Left ventricle myocardium inferior (tissue), 1 donor: Measurements from ENCODE around the gene TTYH2. TPM values are rescaled to one million over a fixed set of nuclear protein-coding genes. Genes with fewer than 3 reads are reported as not detected.
A peak's percentile ranks its signal among the peaks of the same experiment; 100 is the strongest.

ENCODE experiments used
- DNase-seq: peaks from one replicate; pipeline ENCODE4 v3.0.0-alpha.2; 2020
- H3K27ac ChIP-seq: fragments of 200-600 bp; replicated peaks from 2 replicates; pipeline ENCODE4 v1.8.0; 2021
- H3K27me3 ChIP-seq: fragments of 200-600 bp; 2 replicates; pipeline ENCODE4 v1.8.0; 2021; ENCODE audit warnings: low read depth
- H3K36me3 ChIP-seq: fragments of 200-600 bp; 2 replicates; pipeline ENCODE4 v1.8.0; 2021
- H3K4me1 ChIP-seq: fragments of 200-600 bp; 2 replicates; pipeline ENCODE4 v1.8.0; 2021
- H3K4me3 ChIP-seq: fragments of 200-600 bp; 2 replicates; pipeline ENCODE4 v1.8.0; 2021; ENCODE audit warnings: mild to moderate bottlenecking, moderate library complexity
- H3K9me3 ChIP-seq: fragments of 200-600 bp; replicated peaks from 2 replicates; pipeline ENCODE4 v1.8.0; 2021
- intact Hi-C: fragments of 100-400 bp; cut with micrococcal nuclease; formaldehyde crosslinking; loops from one replicate; pipeline ENCODE4 v1.11.0; 2022
- total RNA-seq: library from RNA; stranded (reverse); fragmentation: NEBNext Ultra II Directional; extraction: Animal tissue kit (Norgen Biotek cat#: 25700); gene quantifications from one replicate; pipeline ENCODE4 v1.2.1, GENCODE V29; 2021
- TF ChIP-seq, protein P1 (sequence below): fragments of 200-600 bp; IDR thresholded peaks from 2 replicates; pipeline ENCODE4 v1.8.0; 2021; ENCODE audit warnings: antibody characterized with exemption, mild to moderate bottlenecking, borderline replicate concordance
- donor health status: DM: no; HTN: yes; CAD: no; lungs with severe emphysema.

The TTYH2 gene
- total RNA-seq, 1 donor from 2014 or later, result 28.1 TPM

DNA sequence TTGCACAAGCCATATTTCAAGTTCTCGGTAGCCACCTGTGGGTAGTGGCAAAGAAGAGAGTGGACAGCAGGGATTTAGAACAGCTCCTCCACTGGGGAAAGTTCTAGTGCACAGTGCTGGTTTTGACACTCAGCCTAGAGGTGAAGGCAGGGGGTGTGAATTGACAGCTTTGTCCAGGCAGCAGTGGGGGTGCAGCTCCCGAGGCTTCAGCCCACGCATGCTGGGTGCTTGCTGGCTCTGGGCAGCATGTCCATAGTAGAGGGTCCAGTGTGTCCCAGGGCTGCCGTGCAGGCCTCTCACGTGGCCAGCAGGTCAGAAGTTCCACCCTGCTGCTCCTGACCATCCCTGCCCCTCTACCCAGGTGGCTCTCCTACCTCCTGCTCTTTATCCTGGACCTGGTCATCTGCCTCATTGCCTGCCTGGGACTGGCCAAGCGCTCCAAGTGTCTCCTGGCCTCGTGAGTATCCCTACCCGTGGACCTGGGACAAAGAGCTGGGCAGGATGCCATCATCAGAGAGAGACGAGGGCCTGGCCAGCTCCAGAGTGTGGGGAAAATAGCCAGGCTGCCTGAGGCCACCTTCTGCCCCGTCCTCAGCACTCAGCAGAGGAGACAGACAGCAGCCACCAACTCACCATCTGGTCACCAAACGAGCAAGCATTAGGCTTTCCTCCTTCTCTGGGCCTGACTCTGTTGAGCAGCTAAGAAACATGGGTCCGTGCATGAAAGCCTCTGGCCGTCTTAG, 29.8 kb downstream of the TTYH2 start:
- no peak overlapping the region for H3K4me3 ChIP-seq
- no peaks in the 10 kb centered on the region for H3K27me3 ChIP-seq
- peak; percentile 75 for DNase-seq
- H3K36me3 ChIP-seq, result peaks cover 15% of the 10 kb centered on the region
- no peaks in the 10 kb centered on the region for H3K9me3 ChIP-seq
- peaks cover 61% of the 10 kb centered on the region for H3K4me1 ChIP-seq
- TF ChIP-seq, protein P1, sequence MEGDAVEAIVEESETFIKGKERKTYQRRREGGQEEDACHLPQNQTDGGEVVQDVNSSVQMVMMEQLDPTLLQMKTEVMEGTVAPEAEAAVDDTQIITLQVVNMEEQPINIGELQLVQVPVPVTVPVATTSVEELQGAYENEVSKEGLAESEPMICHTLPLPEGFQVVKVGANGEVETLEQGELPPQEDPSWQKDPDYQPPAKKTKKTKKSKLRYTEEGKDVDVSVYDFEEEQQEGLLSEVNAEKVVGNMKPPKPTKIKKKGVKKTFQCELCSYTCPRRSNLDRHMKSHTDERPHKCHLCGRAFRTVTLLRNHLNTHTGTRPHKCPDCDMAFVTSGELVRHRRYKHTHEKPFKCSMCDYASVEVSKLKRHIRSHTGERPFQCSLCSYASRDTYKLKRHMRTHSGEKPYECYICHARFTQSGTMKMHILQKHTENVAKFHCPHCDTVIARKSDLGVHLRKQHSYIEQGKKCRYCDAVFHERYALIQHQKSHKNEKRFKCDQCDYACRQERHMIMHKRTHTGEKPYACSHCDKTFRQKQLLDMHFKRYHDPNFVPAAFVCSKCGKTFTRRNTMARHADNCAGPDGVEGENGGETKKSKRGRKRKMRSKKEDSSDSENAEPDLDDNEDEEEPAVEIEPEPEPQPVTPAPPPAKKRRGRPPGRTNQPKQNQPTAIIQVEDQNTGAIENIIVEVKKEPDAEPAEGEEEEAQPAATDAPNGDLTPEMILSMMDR, result no peak
- intact Hi-C loops, result no loop called here
- H3K27ac ChIP-seq, result peak overlapping the region; percentile 78

DNA sequence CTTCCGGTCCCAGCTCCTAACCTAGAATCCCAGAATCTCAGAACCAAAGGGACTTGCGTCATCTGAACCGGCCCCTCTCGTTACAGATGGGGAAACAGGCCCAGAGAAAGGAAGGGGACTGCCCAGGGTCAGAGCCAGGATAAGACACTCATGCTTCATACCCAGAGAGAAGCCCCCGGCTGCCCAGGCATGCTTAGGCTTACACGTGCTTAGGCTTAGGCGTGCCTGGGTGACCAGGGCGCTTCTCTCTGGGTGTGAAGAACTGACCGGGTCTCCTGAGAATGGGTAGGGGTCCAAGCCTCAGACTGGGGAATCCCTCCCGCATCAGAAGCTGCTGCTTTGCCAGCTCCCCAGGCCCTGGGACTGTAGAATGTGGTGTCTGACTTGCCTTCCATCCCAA, 30.8 kb downstream of the TTYH2 start:
- TF ChIP-seq, protein P1, result no peak
- H3K27me3 ChIP-seq, result no peaks in the 10 kb centered on the region
- peak overlapping the region; percentile 78 for H3K27ac ChIP-seq
- no peak overlapping the region for H3K4me3 ChIP-seq
- intact Hi-C loops, result no loop called here
- peaks cover 16% of the 10 kb centered on the region for H3K36me3 ChIP-seq
- H3K4me1 ChIP-seq, result peaks cover 61% of the 10 kb centered on the region
- no peak for DNase-seq
- no peaks in the 10 kb centered on the region for H3K9me3 ChIP-seq

DNA sequence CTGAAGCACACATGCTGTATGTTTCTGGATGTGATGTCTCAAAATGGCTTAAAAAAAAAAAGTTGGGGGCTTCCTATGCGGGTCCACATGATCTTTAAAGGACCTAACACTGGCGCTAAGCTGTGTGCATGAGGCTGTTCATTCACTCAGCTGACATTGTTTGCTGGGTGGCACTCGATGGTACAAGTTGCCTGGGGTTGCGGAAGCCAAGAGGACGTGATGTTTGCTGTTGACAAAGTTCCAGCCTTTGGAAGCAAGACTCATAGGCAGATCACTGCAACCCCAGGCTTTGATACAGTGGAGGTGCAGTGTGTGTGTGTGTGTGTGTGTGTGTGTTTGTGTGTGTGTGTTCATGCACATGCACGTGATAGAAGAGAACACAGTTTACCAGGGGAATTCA, 31.2 kb downstream of the TTYH2 start:
- TF ChIP-seq, protein P1, result no peak
- DNase-seq, result no peak
- H3K27me3 ChIP-seq, result no peaks in the 10 kb centered on the region
- peaks cover 16% of the 10 kb centered on the region for H3K36me3 ChIP-seq
- intact Hi-C loops, result no loop called here
- no peaks in the 10 kb centered on the region for H3K9me3 ChIP-seq
- peak overlapping the region; percentile 78 for H3K27ac ChIP-seq
- H3K4me3 ChIP-seq, result no peak overlapping the region
- H3K4me1 ChIP-seq, result peaks cover 58% of the 10 kb centered on the region

DNA sequence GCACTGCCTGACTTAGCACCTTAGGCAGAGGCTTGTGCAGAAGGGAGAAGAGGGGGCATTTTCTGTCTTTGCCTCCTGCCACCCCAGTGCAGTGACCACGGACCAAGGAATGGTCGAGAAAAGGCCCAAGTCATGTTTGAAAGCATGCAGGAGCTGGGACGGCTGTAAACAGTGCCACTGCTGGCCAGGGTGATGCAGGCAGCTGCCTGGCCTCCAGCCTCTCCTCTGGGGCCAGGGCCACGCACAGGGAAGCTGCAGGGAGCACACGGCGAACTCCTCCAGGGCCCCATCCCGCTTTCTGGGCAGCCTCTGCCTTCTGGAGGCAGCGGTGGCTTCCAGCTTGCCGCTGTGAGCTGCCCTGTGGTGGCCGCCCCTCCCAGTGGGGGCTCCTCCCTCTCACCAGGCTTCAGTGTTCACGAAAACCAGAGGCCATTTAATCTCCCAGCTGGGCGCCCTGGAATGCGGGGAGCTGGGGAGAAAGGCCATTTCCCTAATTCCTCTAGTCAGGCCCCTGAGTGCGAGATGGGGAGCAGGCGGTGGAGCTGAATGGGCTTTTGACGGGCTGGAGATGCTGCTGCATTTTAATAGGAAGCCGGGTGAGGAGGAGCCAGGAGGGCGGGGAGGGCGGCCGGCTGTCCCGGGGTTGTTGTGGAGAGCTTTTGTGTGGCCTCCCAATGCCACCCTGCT, 31.9 kb downstream of the TTYH2 start:
- Histone ChIP-seq H3K27me3 (no peaks in the 10 kb centered on the region), H3K36me3 (peaks cover 16% of the 10 kb centered on the region), H3K4me3 (no peak overlapping the region), H3K9me3 (no peaks in the 10 kb centered on the region), H3K27ac (peak overlapping the region; percentile 78), H3K4me1 (peaks cover 52% of the 10 kb centered on the region)
- intact Hi-C loops, result no loop called here
- TF ChIP-seq, protein P1, result no peak
- DNase-seq, result no peak

DNA sequence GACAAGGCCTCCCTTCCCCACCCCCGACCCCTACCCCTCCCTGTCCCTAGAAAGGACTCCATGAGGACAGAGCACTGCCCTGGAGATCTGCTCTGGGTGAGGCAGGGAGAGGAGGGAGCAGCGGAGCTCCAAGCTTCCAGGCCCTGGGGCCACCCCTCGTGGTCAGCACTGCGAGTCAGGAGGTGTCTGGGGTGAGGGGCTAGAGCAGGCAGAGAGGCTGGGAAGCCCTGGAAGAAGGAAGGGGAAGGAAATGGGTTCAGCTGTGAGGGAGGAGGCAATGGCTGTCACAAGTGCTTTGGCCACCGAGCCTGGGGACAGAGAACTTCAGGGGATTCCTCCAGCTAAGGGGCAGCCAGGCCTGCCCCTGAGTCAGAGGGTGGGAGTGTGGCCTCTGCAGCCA, 32.5 kb downstream of the TTYH2 start:
- Histone ChIP-seq H3K27ac (no peak overlapping the region), H3K4me3 (no peak overlapping the region), H3K4me1 (peaks cover 46% of the 10 kb centered on the region), H3K9me3 (no peaks in the 10 kb centered on the region), H3K27me3 (no peaks in the 10 kb centered on the region), H3K36me3 (peaks cover 16% of the 10 kb centered on the region)
- intact Hi-C loops, result no loop called here
- no peak for DNase-seq
- TF ChIP-seq, protein P1, result no peak
